ENCODE data around the gene ARID2.

DNA sequence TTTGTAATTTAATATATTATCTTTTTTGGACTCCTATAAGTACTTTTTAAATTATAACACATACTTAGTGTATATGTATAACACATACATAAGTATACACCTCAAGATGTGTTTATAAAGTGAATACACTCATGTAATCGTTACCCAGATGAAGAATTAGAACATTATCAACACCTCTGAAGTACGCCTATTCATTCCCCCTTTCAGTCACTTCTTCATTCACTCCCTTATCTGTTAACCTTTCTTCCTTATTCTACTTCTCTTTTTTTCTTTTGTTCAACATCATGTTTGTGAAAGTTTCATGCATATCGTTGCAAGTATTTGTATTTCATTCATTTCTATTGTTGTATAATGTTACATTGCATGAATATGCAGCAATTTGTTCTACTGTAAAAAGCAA lies 98.5 kb downstream of the ARID2 start:
- TF ChIP-seq, protein P1, sequence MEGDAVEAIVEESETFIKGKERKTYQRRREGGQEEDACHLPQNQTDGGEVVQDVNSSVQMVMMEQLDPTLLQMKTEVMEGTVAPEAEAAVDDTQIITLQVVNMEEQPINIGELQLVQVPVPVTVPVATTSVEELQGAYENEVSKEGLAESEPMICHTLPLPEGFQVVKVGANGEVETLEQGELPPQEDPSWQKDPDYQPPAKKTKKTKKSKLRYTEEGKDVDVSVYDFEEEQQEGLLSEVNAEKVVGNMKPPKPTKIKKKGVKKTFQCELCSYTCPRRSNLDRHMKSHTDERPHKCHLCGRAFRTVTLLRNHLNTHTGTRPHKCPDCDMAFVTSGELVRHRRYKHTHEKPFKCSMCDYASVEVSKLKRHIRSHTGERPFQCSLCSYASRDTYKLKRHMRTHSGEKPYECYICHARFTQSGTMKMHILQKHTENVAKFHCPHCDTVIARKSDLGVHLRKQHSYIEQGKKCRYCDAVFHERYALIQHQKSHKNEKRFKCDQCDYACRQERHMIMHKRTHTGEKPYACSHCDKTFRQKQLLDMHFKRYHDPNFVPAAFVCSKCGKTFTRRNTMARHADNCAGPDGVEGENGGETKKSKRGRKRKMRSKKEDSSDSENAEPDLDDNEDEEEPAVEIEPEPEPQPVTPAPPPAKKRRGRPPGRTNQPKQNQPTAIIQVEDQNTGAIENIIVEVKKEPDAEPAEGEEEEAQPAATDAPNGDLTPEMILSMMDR (IDR thresholded peaks at IDR 0.05), result no peak
- TF ChIP-seq EP300 (IDR thresholded peaks at IDR 0.05) (no peak), POLR2A (IDR thresholded peaks at IDR 0.05) (no peak)
